HepG2 (cell line): ENCODE results near the gene FDPS. TPM values are rescaled to one million over a fixed set of nuclear protein-coding genes. Genes with fewer than 3 reads are reported as not detected.
A peak's percentile ranks its signal among the peaks of the same experiment; 100 is the strongest.

Experiments used
- ATF2 ChIP-seq: sonication (generic); formaldehyde crosslinking; IDR thresholded peaks from 2 replicates; pipeline ENCODE4 v1.4.0; 2020; ENCODE audit warnings: missing genetic modification reagents
- ATF7-NPFF ChIP-seq: sonication (generic); formaldehyde crosslinking; IDR thresholded peaks from 2 replicates; pipeline ENCODE4 v1.8.1; 2023; ENCODE audit warnings: mild to moderate bottlenecking, low read depth, missing genetic modification reagents, moderate library complexity
- BRCA1 ChIP-seq: sonication (generic); formaldehyde crosslinking; IDR thresholded peaks from 2 replicates; pipeline ENCODE4 v1.4.0; 2020; ENCODE audit warnings: missing genetic modification reagents
- HES4 ChIP-seq: sonication (generic); formaldehyde crosslinking; IDR thresholded peaks from 2 replicates; pipeline ENCODE4 v1.9.0; 2021; ENCODE audit warnings: mild to moderate bottlenecking, missing genetic modification reagents, borderline replicate concordance
- MEIS1 ChIP-seq: sonication (generic); formaldehyde crosslinking; IDR thresholded peaks from 2 replicates; pipeline ENCODE4 v1.9.0; 2021; ENCODE audit warnings: mild to moderate bottlenecking, missing genetic modification reagents, moderate library complexity, borderline replicate concordance
- MTF1 ChIP-seq: sonication (generic); formaldehyde crosslinking; IDR thresholded peaks from 2 replicates; pipeline ENCODE4 v1.5.0; 2020; ENCODE audit warnings: missing genetic modification reagents
- NFE2L1 ChIP-seq: sonication (generic); formaldehyde crosslinking; IDR thresholded peaks from 2 replicates; pipeline ENCODE4 v1.4.0; 2020; ENCODE audit warnings: missing genetic modification reagents, mild to moderate bottlenecking, borderline replicate concordance
- RCOR2 ChIP-seq: IDR thresholded peaks from 2 replicates; pipeline ENCODE4 v1.6.1; 2016; ENCODE audit warnings: missing biosample characterization, missing genetic modification reagents
- SIN3B ChIP-seq: fragments of 150-350 bp; IDR thresholded peaks from 2 replicates; pipeline ENCODE4 v1.6.1; 2014; ENCODE audit warnings: low read length
- TSC22D2 ChIP-seq: sonication (generic); formaldehyde crosslinking; IDR thresholded peaks from 2 replicates; pipeline ENCODE4 v1.5.1; 2020; ENCODE audit warnings: missing genetic modification reagents, mild to moderate bottlenecking, borderline replicate concordance
- ZFP62 ChIP-seq: sonication (generic); formaldehyde crosslinking; IDR thresholded peaks from 2 replicates; pipeline ENCODE4 v1.4.0; 2020; ENCODE audit warnings: missing genetic modification reagents
- ZNF224 ChIP-seq: sonication (generic); formaldehyde crosslinking; IDR thresholded peaks from 2 replicates; pipeline ENCODE4 v1.5.0; 2020; ENCODE audit warnings: mild to moderate bottlenecking, missing genetic modification reagents
- ZNF235 ChIP-seq: sonication (generic); formaldehyde crosslinking; IDR thresholded peaks from 2 replicates; pipeline ENCODE4 v1.8.1; 2023; ENCODE audit warnings: mild to moderate bottlenecking, missing genetic modification reagents, borderline replicate concordance
- ZNF282 ChIP-seq: fragments of 450-650 bp; IDR thresholded peaks from 2 replicates; pipeline ENCODE4 v1.6.1; 2018; ENCODE audit not compliant: partially characterized antibody
- ZNF496 ChIP-seq: sonication (generic); formaldehyde crosslinking; IDR thresholded peaks from 2 replicates; pipeline ENCODE4 v1.8.1; 2023; ENCODE audit warnings: mild to moderate bottlenecking, moderate library complexity, missing genetic modification reagents; ENCODE audit not compliant: insufficient replicate concordance
- ZNF556 ChIP-seq: sonication (generic); formaldehyde crosslinking; IDR thresholded peaks from 2 replicates; pipeline ENCODE4 v1.4.0; 2020; ENCODE audit warnings: mild to moderate bottlenecking, missing genetic modification reagents, borderline replicate concordance
- ZNF557 ChIP-seq: sonication (generic); formaldehyde crosslinking; IDR thresholded peaks from 2 replicates; pipeline ENCODE4 v1.4.0; 2020; ENCODE audit warnings: missing genetic modification reagents
- ZNF891 ChIP-seq: sonication (generic); formaldehyde crosslinking; IDR thresholded peaks from 2 replicates; pipeline ENCODE4 v1.5.0; 2020; ENCODE audit warnings: mild to moderate bottlenecking, missing genetic modification reagents
- ZSCAN31 ChIP-seq: sonication (generic); formaldehyde crosslinking; IDR thresholded peaks from 2 replicates; pipeline ENCODE4 v1.5.0; 2020; ENCODE audit warnings: low read depth, mild to moderate bottlenecking, missing genetic modification reagents
- polyA plus RNA-seq, 8 experiments: library from polyadenylated mRNA; depleted of rRNA in 3 of 8; stranded (reverse) in 7 of 8; unstranded in 1 of 8; fragments of >200 nt; fragmentation: Illumina TruSeq in 4 of 8; extraction: Trizol in 4 of 8; gene quantifications; 2 replicates each; pipeline versions ENCODE4 v1.2.1 to v1.2.3, GENCODE V29; 2011 to 2016; ENCODE audit warnings: low read depth in 4 of 8, missing spikeins in 1 of 8, mixed read lengths in 1 of 8; ENCODE audit not compliant: insufficient read depth in 1 of 8
- total RNA-seq, 5 experiments: library from RNA; depleted of rRNA; stranded (reverse); fragments of >200 nt; fragmentation: Illumina TruSeq; extraction: Trizol; gene quantifications; 2 replicates each; pipeline ENCODE4 v1.2.3, GENCODE V29; 2016; ENCODE audit warnings: low read depth in 1 of 5
- TF ChIP-seq, protein P1 (sequence below): IDR thresholded peaks from 2 replicates; pipeline ENCODE4 v1.6.1; 2016; ENCODE audit warnings: mild to moderate bottlenecking
- TF ChIP-seq, protein P2 (sequence below): IDR thresholded peaks from 2 replicates; pipeline ENCODE4 v1.6.1; 2018; ENCODE audit warnings: missing genetic modification reagents
- TF ChIP-seq, protein P3 (sequence below): sonication (generic); formaldehyde crosslinking; IDR thresholded peaks from 2 replicates; pipeline ENCODE4 v1.8.0; 2022; ENCODE audit warnings: mild to moderate bottlenecking, missing genetic modification reagents, moderate library complexity

FDPS gene
- total and polyA plus RNA-seq, 2 of the 13 experiments (the other 11 are each of a cell fraction or from before 2014, with no cell fraction given) = 264 to 519 TPM

DNA sequence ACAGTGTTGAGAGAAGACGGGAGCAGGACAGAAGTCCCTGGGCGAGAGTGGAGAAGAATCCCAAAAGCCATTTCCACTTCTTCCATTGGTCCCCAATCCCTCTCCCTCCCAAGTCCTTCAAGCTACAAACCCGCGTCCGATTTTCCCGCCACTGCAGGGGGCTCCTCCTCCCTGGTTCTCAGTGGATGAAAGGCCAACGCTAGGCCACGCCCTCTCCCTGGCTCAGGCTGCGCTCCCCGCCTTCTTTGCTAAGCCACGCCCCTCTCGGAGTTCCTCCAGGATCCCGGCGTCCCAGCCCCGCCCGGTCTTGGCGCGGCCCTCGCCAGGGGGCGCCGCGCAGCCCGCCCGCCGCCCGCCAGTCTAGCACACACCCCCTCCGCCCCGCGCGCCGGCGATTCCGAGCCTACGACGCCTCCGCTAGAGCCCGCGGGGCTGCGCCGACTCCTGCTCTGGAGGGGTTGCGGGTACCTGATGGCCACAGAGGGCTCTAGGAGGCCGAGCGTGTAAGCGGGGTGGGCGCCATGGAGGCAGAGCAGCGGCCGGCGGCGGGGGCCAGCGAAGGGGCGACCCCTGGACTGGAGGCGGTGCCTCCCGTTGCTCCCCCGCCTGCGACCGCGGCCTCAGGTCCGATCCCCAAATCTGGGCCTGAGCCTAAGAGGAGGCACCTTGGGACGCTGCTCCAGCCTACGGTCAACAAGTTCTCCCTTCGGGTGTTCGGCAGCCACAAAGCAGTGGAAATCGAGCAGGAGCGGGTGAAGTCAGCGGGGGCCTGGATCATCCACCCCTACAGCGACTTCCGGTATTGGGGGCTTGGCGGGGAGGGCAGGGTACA lies 31.4 kb upstream of the FDPS start, which contains the start of gene HCN3 (continued):
- TF ChIP-seq, protein P1, sequence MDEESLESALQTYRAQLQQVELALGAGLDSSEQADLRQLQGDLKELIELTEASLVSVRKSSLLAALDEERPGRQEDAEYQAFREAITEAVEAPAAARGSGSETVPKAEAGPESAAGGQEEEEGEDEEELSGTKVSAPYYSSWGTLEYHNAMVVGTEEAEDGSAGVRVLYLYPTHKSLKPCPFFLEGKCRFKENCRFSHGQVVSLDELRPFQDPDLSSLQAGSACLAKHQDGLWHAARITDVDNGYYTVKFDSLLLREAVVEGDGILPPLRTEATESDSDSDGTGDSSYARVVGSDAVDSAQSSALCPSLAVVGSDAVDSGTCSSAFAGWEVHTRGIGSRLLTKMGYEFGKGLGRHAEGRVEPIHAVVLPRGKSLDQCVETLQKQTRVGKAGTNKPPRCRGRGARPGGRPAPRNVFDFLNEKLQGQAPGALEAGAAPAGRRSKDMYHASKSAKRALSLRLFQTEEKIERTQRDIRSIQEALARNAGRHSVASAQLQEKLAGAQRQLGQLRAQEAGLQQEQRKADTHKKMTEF (CRISPR knock-in tag) = 0 out of 2 replicates have a peak, but pooled peaks have one; percentile 48
- TF ChIP-seq ZNF496 = no peak
- no peak; the same call in 1 of the 2 replicates for TF ChIP-seq MEIS1 (CRISPR knock-in tag)
- TF ChIP-seq ZNF557 (CRISPR knock-in tag) = no peak
- 0 out of 2 replicates have a peak, but pooled peaks have one; percentile 21 for TF ChIP-seq ATF2 (CRISPR knock-in tag)
- TF ChIP-seq ZNF235 (CRISPR knock-in tag) = peak; percentile 67; the same call in 1 of the 2 replicates
- TF ChIP-seq ZNF224 = no peak
- TF ChIP-seq SIN3B = peak; percentile 78; the same call in 1 of the 2 replicates
- TF ChIP-seq HES4 (CRISPR knock-in tag) = no peak
- TF ChIP-seq TSC22D2 (CRISPR knock-in tag) = no peak
- no peak for TF ChIP-seq BRCA1 (CRISPR knock-in tag)
- TF ChIP-seq ZFP62 (CRISPR knock-in tag) = no peak
- TF ChIP-seq, protein P2, sequence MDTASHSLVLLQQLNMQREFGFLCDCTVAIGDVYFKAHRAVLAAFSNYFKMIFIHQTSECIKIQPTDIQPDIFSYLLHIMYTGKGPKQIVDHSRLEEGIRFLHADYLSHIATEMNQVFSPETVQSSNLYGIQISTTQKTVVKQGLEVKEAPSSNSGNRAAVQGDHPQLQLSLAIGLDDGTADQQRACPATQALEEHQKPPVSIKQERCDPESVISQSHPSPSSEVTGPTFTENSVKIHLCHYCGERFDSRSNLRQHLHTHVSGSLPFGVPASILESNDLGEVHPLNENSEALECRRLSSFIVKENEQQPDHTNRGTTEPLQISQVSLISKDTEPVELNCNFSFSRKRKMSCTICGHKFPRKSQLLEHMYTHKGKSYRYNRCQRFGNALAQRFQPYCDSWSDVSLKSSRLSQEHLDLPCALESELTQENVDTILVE (CRISPR knock-in tag) = peak; percentile 53; the same call in 1 of the 2 replicates
- peak; percentile 74; the same call in 1 of the 2 replicates for TF ChIP-seq ATF7-NPFF (CRISPR knock-in tag)
- TF ChIP-seq NFE2L1 (CRISPR knock-in tag) = no peak
- no peak for TF ChIP-seq ZNF891 (CRISPR knock-in tag)
- no peak for TF ChIP-seq MTF1 (CRISPR knock-in tag)
- TF ChIP-seq ZSCAN31 (CRISPR knock-in tag) = peak; percentile 87
- no peak for TF ChIP-seq RCOR2
- TF ChIP-seq ZNF282 = no peak
- TF ChIP-seq, protein P3, sequence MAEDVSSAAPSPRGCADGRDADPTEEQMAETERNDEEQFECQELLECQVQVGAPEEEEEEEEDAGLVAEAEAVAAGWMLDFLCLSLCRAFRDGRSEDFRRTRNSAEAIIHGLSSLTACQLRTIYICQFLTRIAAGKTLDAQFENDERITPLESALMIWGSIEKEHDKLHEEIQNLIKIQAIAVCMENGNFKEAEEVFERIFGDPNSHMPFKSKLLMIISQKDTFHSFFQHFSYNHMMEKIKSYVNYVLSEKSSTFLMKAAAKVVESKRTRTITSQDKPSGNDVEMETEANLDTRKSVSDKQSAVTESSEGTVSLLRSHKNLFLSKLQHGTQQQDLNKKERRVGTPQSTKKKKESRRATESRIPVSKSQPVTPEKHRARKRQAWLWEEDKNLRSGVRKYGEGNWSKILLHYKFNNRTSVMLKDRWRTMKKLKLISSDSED (CRISPR knock-in tag) = no peak
- peak; percentile 71; the same call in 1 of the 2 replicates for TF ChIP-seq ZNF556
